NCI-H1092 treated with DMSO at 0.1 percent for 48 hours (cell line): Measurements from ENCODE around the gene RRAGA.
"Not testable (repeated sequence)": the region's sequence is repeated elsewhere in the genome, so short reads cannot be mapped to it uniquely, and the experiment has no call there.

Source experiments
- DNase-seq: peaks from one replicate; lab custom pipeline; 2025; lab: John Stamatoyannopoulos, UW

Gene RRAGA

DNA sequence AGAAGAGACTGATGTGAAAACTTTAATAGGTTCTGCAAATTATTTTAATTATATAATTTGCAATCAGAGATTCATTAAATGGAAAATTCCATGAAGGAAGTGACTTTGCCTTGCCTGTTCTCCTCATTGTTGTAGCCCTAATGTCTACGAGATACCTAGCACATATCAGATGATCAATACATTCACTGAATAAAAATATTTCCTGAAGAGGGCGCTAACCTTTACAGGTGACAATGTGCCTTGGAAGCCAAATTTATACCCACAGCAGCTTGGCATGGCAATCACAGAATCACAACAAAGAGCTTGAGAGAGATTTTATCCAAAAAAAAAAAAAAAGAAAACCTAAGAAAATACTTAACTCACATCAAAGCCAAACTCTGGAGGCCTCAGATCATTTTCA, 36.1 kb downstream of the RRAGA start:
- peak; percentile 37 for DNase-seq

DNA sequence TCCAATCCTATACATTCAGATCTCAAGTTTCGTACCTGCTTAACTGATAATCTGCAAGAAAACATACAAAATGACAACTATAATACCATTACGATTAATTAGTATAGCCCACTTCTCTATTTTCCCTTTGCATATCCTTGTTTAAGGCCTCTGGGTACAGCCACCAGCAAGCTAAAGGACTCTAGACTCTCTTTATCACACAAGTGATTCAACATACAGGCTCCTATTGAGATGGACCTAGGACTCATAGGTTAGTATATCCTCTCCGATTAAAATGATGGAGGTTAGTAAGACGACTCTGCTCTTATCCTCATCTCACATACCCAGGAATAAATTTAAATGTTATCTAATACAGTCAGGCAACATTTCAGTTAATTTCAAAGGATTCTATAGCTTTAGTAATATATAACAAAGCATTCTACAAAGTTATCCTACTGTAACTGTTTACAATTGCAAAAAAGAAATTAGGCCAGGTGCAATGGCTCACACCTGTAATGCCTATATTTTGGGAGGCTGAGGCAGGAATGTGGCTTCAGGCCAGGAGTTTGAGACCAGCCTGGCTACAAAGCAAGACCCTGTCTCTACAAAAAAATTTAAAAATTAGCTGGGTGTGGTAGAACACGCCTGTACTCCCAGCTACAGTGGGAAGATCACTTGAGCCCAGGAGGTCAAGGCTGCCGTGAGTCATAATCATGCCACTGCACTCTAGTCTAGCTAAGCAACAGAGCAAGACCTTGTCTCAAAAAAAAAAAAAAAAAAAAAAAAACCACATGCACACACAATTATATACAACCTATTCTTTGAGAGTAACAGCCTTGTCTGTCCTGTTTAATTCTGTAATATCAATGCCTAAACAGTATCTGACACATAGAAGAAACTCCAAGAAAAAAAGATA, 38.1 kb downstream of the RRAGA start:
- DNase-seq = no peak

DNA sequence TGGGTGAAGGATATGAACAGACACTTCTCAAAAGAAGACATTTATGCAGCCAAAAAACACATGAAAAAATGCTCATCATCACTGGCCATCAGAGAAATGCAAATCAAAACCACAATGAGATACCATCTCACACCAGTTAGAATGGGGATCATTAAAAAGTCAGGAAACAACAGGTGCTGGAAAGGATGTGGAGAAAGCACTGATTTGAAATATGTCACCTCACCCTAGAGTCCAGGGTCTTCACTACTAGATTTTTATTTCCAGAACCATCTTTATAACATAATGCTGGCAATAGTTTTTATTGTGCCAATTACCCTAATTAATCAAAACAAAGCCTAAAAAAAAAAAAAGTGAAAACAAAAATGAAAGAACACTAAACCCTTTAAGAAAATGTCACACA, 48.2 kb downstream of the RRAGA start:
- DNase-seq = not testable (repeated sequence)
